Fibroblast of pulmonary artery (primary cell): ENCODE data around the gene ABLIM2.

Source experiments
- DNase-seq: peaks from one replicate; pipeline ENCODE4 v3.0.0-alpha.2; 2010; ENCODE audit warnings: low read depth
- H3K4me3 ChIP-seq: replicated peaks from 2 replicates; pipeline ENCODE4 v1.5.1; 2011; ENCODE audit warnings: low read depth, mild to moderate bottlenecking, control low read depth, low read length, moderate library complexity
- TF ChIP-seq, protein P1 (sequence below): IDR thresholded peaks from 2 replicates; pipeline ENCODE4 v1.5.1; 2011; ENCODE audit warnings: mild to moderate bottlenecking, control low read depth, low read length, inconsistent platforms; ENCODE audit errors: missing control alignments

ABLIM2 gene

DNA sequence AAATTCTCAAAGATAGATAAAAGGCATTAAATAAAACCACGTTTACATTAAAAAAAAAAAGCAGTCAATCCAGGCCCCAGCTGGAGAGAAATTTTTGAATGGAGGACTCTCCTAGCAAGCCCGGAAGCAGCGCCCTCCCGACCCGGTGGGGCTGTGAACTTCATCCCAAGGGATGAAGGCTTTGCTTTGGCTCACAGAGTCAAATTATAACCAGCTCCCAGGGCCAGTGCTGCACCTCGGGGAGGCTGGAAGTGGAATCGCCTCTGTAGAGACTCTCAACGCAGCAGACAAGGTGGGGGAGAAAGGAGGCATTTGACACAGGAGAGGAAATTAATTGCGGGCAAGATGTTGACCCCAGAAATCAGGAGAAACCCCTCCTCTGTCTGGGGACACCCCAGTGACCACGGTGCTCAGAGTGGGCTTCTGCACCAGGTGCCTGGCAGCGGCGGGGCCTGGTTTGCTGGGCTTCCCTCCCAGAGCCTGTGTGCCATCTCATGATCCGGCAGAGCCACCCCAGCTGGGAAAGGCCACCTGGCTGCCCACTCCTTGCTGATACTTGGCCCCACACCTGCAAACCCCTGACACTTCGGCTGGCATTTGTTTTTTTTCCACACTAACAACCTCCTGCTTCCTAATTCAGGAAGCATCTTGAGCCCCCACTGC lies 71.7 kb downstream of the ABLIM2 start:
- TF ChIP-seq, protein P1, sequence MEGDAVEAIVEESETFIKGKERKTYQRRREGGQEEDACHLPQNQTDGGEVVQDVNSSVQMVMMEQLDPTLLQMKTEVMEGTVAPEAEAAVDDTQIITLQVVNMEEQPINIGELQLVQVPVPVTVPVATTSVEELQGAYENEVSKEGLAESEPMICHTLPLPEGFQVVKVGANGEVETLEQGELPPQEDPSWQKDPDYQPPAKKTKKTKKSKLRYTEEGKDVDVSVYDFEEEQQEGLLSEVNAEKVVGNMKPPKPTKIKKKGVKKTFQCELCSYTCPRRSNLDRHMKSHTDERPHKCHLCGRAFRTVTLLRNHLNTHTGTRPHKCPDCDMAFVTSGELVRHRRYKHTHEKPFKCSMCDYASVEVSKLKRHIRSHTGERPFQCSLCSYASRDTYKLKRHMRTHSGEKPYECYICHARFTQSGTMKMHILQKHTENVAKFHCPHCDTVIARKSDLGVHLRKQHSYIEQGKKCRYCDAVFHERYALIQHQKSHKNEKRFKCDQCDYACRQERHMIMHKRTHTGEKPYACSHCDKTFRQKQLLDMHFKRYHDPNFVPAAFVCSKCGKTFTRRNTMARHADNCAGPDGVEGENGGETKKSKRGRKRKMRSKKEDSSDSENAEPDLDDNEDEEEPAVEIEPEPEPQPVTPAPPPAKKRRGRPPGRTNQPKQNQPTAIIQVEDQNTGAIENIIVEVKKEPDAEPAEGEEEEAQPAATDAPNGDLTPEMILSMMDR: no peak
- DNase-seq: no peak
- no peak overlapping the region for H3K4me3 ChIP-seq

- H3K4me3 ChIP-seq: no peak overlapping the region
- TF ChIP-seq, protein P1: no peak
- no peak for DNase-seq
Observed at GRCh38 chr4:8085491-8086117, 73.0 kb downstream of the ABLIM2 start.

- H3K4me3 ChIP-seq: no peak overlapping the region
- TF ChIP-seq, protein P1: no peak
- DNase-seq: no peak
Observed at GRCh38 chr4:8084712-8085490, 73.7 kb downstream of the ABLIM2 start.

GRCh38 chr4:8084031-8084660 lies 74.5 kb downstream of the ABLIM2 start:
- no peak for DNase-seq
- TF ChIP-seq, protein P1: no peak
- no peak overlapping the region for H3K4me3 ChIP-seq

DNA sequence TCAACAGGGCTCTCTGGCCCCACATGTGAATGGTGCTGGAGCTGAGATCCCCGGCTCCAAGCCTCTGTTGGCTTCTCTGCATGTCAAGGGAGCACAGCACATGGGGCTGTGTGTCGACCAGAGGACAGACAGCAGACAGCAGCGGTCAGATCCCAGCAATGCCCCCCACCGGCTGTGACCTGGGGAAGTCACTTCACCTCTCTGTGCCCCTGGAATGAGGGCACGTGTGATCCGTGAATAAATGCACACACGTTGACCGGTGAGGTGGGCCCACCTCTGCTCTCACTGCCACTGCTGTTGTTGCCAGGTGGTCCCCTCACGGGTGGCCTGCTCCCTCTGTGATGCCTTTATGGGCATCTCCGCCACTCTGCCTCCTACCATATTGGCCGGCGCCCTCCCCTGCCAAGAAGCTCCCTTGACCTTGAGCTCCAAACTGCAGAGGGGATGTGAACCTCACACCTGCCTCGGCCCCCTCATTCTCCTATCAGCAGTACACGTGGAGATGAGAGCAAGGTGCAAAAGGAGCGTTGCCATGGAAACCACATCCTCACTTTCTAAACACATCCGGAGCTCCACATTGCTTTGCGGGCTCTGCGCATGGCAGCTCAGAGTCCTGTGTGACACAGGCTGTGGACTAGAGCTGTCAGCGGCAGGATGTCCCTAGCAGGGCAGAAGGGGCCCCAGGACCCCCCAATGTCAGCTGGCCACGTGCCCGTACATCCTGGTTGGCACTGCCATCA lies 75.4 kb downstream of the ABLIM2 start:
- DNase-seq: no peak
- no peak overlapping the region for H3K4me3 ChIP-seq
- TF ChIP-seq, protein P1: no peak

DNA sequence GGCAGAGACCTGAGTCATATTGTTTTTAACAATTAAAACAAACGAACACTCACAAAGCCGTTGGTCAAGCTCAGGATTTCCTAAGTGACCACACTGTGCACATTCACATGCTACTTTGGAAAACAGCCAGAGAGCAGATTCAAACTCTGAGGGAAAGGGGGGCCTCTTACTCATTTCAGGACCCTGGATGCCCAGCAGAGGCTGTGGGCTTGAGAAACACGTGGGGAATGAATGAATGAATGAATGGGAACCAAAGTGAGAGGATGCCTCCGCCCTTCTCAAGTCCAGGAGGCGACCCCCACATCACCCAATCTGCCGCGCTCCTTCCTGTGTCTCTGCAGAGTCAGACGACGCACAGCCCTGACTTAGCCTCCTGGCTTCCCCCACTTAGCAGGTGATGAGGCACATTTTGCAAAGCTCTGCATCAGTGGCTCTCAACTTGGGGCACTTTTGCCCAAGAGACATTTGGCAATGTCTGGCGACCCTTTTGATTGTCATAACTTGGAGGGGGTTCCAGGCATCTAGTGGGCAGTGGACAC lies 76.0 kb downstream of the ABLIM2 start:
- TF ChIP-seq, protein P1: no peak
- no peak for DNase-seq
- H3K4me3 ChIP-seq: no peak overlapping the region
